HG03342 (cell line): ENCODE measurements around the gene STX1A.
A peak's percentile ranks its signal among the peaks of the same experiment; 100 is the strongest.

Source experiments
- ATAC-seq: cut with Tn5 transposase; IDR thresholded peaks from one replicate; pipeline ENCODE4 v1.9.1; 2021; ENCODE audit warnings: mild to moderate bottlenecking, moderate library complexity; ENCODE audit not compliant: unreplicated experiment

Gene STX1A

GRCh38 chr7:73718905-73719805, at the start of gene STX1A:
Gene STX1A (minus strand): TSS chr7:73719669. CDS start chr7:73719631, 38 bp downstream.
- peak; percentile 70 for ATAC-seq

DNA sequence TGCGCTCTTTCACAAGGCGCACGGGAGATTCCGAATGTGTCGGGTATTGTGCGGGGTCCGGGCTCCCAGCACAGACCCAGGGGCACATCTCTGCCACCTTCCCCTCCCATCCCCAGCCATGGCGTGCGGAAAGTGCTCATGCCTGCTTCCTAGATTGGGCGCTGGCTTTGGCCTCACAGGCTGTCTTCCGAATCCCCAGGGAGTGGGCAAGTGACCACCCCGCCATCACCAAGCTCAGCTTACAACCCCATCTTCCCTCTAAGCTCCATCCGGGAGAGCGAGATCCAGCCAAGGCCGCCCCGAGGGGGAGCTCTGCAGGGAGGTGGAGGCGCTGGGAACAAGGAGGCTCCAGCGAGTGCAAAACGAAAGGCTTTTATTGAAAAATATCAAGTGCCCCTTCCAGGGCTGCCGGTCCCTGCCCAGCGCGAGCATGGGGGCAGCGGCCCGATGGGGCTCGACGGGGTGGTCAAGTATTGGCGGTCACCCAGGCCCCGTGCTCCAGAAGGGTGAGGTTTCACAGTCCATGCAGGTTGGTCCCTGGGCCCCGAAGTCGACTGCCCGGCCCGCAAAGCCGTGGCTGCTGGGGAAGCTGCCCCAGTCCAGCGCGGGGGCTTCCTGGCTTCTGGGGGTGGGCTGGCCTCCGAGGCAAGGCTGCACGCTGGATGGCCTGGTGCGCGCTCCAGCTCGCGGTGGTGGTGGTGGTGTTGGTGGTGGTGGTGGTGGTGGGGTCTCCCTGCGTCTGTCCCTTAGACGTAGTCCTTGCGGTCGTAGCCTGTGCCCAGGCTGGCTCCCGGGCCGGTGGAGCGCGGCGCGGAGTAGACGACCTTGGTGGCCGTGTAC, 49.4 kb upstream of the STX1A start:
- no peak for ATAC-seq

DNA sequence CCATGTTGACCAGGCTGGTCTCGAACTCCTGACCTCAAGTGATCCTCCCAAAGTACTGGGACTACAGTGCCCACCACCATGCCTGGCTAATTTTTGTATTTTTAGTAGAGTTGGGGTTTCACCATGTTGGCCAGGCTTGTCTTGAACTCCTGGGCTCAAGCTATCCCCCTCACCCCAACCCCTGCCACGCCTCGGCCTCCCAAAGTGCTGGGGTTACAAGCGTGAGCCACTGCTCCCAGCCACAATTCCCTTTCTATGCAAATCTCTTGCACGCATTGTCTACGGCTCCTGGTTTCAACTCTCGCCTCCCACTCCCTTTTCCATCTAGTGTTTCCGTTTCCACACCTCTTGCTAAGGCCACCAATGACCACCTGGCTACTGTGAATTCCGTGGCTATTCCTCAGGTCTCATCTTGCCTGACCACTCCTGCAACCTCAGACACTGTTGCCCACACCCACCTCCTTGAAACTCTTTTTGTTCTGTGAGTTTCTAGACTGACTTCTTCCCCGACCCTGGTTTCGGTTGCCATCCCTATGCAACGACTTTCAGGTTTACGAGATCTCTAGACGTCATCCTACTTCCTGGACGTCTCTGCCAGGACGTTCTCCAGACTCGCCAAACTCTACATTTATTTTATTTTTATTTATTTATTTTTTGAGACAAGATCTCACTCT, 47.2 kb upstream of the STX1A start:
- ATAC-seq = no peak

GRCh38 chr7:73762659-73762999, 43.2 kb upstream of the STX1A start:
- ATAC-seq = no peak

DNA sequence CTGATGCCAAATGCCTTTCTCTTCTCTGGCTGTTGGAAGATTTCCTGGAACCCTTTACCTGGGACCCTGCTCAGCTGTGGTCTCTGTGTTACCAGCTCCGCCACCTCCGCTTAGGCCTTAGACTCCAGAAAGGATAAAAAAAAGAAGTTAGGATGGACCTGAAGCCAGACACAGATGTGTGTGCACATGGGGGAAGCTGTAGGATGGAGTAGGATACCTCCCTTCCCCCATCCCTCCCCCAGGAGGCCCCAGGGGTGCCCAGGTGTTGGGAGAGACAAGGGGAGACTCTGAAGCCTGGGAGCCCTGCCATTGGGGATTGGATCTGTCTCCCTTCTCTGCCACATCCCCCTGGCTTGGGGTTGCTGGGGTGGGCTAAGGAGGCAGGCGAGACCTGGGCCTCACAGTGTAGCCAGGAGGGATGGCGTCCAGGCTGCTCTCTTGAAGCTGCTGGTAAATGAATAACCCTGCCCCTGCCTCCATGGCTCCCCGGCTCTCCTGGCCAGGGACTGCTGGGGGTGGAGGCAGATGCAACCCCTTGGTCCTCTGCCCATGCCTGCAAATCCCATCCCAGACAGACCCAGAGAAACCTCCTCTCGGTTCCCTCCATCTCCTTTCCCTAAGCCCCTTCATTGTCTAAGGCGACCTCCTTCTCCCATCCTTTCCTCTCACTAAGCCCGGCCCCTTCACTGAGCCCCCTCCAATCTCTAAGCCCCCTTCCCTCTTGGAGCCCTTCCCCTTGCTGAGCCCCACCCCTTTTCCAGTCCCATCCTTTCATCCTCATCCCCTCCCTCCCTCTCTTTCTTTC, 42.6 kb upstream of the STX1A start:
- ATAC-seq = no peak

GRCh38 chr7:73758581-73759138, 39.2 kb upstream of the STX1A start:
- ATAC-seq = no peak

DNA sequence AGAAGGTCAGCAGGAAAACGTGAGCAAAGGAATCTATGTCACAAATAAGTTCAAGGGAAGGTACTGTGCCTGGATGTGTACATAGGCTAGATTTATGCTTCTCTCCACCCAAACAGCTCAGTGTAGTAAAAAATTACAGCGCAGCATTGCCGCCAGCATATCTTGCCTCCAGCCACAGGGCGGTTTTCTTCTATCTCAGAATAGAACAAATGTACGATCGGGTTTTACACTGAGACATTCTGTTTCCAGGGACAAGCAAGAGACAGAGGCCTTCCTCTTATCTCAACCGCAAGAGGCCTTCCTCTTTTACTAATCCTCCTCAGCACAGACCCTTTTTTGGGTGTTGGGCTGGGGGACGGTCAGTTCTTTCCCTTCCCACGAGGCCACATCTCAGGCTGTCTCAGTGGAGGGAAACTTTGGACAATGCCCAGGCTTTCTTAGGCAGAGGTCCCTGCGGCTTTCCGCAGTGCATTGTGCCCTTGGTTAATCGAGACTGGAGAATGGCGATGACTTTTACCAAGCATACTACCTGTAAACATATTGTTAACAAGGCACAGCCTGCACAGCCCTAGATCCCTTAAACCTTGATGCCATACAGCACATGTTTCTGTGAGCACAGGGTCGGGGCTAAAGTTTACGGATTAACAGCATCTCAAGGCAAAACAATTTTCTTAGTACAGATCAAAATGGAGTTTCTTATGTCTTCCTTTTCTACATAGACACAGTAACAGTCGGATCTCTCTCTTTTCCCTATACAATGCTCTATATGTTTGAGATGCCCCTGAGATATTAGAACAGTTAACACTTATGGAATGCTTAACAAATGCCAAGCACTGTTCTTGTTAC, 30.7 kb upstream of the STX1A start:
- ATAC-seq = no peak

DNA sequence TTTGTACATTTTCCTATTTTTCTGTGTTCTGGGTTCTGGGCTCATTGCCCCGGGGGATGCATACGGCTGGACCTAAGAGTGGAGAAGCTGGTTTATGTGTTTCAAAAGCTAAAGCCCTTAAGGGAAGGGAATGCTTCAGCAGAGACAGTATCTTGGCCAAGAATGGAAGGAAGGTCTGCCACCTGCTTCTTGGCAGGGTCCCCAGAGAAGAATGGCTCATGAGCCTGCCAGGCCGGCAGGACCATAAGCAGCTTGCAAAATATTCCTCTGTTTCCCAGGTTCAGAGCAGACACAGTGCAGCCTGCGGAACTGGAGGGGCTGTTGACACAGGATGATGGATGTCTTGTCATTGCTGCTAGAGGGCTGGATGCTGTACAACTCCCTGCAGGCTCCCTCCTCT, 26.9 kb upstream of the STX1A start:
- ATAC-seq = no peak

- ATAC-seq = no peak
Measured at GRCh38 chr7:73742753-73743641, 23.5 kb upstream of the STX1A start.

DNA sequence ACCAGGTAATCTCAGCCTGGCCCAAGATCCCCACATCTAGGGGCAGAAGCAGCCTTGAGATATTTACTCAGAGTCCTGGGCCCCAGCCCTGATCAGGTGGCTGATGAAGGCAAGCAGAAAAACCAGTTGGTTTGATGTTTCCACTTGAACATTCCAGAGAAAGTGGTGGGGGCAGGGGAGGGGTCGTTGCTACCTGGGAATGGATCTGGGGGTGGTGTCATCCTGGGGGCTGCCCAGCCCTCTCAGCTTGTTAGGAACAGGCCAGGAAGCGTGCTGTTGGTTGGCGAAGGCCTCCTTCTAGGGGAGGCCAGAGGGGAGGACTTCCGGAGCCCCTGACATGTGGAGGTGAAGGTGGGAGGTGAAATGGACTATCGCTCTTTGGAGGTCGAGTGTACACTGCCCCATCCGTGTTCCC, 22.9 kb upstream of the STX1A start:
- no peak for ATAC-seq

DNA sequence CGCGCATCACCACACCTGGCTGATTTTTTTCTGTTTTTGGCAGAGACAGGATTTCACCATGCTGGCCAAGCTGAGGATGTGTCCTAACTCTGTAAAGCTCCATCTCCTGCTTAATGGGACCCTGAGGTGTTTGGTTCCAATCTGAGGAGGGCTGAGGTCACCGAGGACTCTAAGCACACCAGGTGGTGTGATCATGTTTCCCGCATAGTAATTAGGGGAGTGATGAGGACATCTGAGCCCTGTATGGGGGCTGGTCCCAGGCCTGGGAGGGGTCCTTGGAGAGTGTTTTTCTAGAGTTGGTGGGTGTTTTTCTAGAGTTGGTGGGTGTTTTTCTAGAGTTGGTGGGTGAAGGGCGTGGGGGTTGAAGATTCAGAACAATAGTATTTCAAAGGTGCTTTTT, 22.1 kb upstream of the STX1A start:
- no peak for ATAC-seq

DNA sequence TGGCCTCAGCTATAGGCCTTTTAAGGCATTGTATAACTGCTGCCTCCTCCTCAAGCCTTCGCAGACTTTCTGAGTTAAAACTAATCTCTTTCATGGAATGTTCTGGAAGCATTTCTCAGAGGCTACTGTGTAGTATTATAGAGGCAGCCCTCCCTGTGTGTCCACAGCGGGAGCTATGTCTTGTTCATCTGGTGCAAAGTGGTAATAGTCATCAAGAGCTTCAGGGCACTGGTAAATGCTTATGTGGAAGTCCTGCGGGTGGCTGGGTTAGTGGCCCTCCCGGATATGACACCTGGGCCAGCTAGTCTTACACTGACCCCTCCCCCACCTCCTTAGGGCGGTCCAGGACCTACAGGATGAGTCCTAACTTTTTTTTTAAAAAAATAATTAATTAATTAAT, 21.3 kb upstream of the STX1A start:
- no peak for ATAC-seq

GRCh38 chr7:73740212-73740611, 20.7 kb upstream of the STX1A start:
- no peak for ATAC-seq

DNA sequence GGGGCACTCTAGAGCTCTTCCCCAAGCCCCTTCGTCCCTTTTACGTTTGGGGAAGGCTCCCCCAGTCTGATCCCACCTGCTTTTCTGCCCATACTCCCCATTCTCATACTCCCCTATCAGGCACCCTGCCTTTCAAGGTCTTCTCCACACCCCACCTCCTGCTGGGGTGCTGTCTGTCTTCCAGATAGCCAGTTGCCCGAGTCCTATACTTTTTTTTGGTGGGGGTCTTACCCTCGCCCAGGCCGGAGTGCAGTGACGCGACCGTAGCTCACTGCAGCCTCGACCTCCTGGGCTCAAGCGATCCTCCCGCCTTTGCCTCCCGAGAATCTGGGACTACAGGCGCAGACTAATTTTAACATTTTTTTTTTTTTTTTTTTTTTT, 19.9 kb upstream of the STX1A start:
- ATAC-seq = no peak

GRCh38 chr7:73738612-73739386, 19.3 kb upstream of the STX1A start, which contains the start of gene ABHD11:
Gene ABHD11 (minus strand): TSS chr7:73738802. CDS start chr7:73738770, 32 bp downstream.
- ATAC-seq = peak; percentile 86

DNA sequence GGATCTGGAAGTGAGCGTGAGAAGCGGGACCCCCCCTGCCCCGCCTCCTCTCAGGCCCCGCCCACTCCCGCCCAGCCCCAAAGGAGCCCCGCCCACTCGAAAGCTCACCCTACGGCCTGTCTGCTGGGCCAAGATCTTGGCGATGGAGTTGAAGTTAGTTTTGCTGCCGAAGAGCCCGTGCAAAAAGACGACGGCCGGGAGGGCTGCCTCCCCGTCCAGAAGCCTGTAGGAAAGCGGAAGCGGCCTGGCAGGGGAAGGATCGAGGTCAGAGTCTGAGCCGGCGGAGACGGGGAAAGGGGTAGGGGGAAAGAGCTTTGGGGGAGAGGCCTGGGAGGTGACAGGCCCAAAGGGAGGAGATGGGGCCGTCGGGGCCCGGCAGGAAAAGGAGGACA, 18.7 kb upstream of the STX1A start:
- ATAC-seq = peak; percentile 6

DNA sequence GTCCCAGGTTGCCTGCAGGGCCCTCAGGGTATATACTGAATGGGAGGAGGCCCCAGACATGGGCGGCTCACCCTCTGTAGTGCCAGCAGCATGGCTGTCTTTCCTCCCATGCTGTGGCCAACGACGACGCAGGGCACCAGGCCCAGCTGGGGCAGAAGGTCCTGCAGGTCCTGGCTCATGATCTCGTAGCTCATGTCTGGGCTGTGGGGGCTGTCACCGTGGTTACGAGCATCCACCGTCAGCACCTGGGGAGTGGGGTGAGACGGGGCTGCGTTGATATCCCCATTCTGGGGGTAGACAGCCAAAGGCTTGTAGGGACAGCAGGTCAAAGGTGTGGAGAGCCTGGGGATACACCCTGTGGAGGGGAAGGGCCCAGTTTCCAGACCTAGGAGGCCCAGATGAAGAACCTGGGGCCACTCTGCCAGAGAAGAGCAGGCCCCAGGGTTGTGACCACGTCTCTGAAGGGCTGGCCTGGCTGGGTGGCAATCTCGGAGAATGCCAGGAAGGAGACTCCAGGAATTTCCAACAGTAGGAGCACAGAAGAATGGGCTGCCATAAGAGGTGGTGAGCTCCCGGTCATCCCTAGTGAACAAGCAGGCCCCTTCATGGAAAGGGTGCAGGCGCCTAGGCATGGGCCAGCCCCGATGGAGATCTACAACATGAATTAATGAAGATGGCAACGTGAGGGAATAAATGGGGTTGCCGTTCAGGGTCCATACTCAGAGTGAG, 18.2 kb upstream of the STX1A start:
- no peak for ATAC-seq
